HEK293 (cell line): ENCODE data around the gene XYLB.

ENCODE experiments used
- CTCF ChIP-seq: fragments of 450-650 bp; formaldehyde crosslinking; IDR thresholded peaks from 2 replicates; pipeline ENCODE4 v1.5.1; 2016; ENCODE audit warnings: missing biosample characterization, missing genetic modification characterization
- REST ChIP-seq: fragments of 450-650 bp; formaldehyde crosslinking; IDR thresholded peaks from 2 replicates; pipeline ENCODE4 v1.5.1; 2016; ENCODE audit warnings: missing biosample characterization, missing genetic modification characterization
- SP2 ChIP-seq: fragments of 450-650 bp; formaldehyde crosslinking; IDR thresholded peaks from 2 replicates; pipeline ENCODE4 v1.5.1; 2016; ENCODE audit warnings: missing biosample characterization, missing genetic modification characterization

- no peak for TF ChIP-seq CTCF (tag by site-specific recombination)
- TF ChIP-seq SP2 (tag by site-specific recombination): no peak
- no peak for TF ChIP-seq REST (tag by site-specific recombination)
Measured at GRCh38 chr3:38327335-38328009, 19.1 kb upstream of the XYLB start.
